NB4 (cell line): ENCODE data around the gene CEPT1.

Experiments
- CTCF ChIP-seq: IDR thresholded peaks from one replicate; pipeline ENCODE4 v1.5.1; 2012; ENCODE audit warnings: low read depth, low read length
- MAX ChIP-seq: IDR thresholded peaks from 2 replicates; pipeline ENCODE4 v1.6.1; 2011; ENCODE audit warnings: low read depth, low read length
- POLR2A ChIP-seq: IDR thresholded peaks from 2 replicates; pipeline ENCODE4 v1.6.1; 2011; ENCODE audit warnings: mild to moderate bottlenecking; ENCODE audit not compliant: insufficient read length; ENCODE audit errors: extremely low read depth

GRCh38 chr1:111197598-111198284 is 57.7 kb downstream of the CEPT1 start:
- TF ChIP-seq POLR2A (no peak), CTCF (peak; percentile 36), MAX (peak; percentile 40; the same call in 1 of the 2 replicates)
